Glomerular visceral epithelial cell (primary cell): ENCODE data around the gene PDZRN4.
A peak's percentile ranks its signal among the peaks of the same experiment; 100 is the strongest.
"Not testable (repeated sequence)": the region's sequence is repeated elsewhere in the genome, so short reads cannot be mapped to it uniquely, and the experiment has no call there.

Experiments used
- DNase-seq: peaks from one replicate; pipeline ENCODE4 v3.0.0-alpha.2; 2016; ENCODE audit errors: extremely low spot score

PDZRN4 gene

DNA sequence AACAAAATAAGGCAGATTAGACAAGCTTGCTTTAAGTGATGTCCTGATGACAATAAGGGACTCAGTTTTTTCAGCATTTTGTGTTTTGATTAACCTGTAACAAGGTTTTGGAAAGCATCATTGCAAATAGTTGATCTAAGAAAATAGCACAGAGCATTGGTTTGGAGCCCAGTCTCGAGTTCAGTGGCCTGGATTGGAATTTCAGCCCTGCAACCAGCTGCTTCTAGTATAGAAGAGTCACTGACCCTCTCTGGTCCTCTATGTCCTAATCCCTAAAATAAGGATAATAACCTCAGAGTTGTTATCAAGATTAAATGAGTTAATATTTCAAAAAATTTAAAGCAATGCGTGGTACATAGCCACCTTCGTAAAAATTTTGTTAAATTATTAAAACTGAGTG lies 25.5 kb downstream of the PDZRN4 start:
- no peak for DNase-seq

DNA sequence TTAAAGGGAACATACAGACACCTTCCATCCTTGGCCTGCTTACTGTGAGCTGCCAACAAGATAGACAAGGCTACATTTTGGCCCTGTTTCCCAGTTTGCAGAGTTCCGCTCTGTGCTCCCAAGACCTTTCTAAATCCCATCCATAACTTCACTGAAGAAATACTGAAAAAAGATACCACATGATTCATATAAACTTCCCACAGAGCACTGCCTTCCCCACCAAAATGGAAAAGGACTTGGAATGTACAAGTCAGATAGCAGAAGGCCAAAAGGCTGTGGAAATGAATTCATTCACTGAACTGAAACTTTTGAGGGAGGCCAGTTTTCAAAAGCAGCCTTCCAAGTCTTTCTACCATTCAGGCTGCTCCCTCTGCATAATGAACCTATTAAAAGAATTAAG lies 29.6 kb downstream of the PDZRN4 start:
- no peak for DNase-seq

DNA sequence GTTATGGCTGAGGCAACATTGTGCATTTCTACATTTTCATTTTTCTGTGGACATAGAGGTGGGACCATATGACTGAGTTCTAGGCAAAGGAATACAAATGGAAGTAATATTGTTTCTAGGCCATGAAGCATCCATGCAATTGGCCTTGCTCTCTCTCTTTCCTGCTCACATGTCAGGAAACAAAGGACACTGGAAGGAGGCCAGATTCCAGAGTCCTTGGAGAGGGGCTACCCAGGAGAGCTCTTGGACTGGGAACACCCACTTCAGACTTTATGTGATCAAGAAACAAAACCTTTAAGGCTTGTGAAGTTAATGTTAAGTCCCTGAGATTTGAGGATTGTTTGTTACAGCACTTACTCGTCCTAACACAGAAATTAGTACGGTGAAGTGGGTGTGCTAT lies 32.8 kb downstream of the PDZRN4 start:
- no peak for DNase-seq

DNA sequence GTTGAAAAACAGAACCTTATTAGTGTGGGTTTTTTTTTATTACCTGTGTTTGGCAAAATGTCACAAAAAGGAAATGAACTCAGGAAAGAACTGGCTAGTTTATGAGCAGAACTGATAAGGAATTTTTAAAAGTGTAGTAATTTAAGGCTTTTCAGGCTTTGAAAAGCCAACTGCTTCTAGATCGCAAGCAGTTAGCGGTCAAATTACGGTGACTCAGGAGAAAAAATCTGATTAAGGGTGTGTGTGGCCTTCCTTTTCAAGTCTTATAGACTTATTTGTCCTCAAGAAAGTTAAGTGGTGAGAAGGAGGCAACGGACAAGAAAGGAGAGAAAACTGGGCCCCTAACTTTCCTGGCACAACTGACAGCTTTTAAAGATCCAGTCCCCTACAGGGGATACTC lies 33.4 kb downstream of the PDZRN4 start:
- DNase-seq: no peak

DNA sequence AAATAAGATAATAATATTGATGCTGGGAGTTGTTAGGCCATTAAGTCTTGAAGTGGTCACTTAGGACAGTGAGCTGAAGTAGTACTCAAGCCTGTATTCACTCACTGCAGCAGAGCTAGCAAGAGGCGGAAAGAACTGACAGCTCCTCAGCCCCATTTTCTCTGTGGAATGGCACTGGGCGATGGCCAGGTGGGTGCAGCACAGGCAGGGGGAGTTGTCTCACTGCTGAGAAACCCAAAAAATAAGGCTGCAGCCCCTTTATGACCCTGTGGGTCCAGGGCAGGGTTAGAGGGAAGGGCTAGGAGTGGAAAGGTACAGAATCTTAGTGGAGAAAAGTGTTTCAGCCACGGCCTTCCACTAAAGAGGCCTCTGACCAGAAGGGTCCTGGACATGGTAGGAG lies 35.5 kb downstream of the PDZRN4 start:
- DNase-seq: no peak

DNA sequence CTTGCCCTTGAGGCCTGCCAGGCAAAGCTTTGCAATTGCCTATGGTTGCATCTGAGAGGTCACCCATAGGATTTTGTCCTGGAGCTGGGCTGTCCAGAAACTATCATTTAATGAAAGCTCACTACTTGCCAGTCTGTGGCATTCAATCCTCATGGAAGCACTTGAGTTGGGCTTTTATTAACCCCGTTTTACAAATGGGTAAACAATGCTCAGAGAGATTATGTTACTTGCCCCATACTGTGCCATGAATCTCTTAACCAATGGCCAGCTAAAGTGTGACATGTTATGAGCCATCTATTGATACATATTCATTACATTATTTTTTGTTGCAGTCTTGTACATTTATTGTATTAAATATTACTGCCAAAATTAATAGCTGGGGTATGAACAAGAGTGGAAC lies 35.9 kb downstream of the PDZRN4 start:
- no peak for DNase-seq

DNA sequence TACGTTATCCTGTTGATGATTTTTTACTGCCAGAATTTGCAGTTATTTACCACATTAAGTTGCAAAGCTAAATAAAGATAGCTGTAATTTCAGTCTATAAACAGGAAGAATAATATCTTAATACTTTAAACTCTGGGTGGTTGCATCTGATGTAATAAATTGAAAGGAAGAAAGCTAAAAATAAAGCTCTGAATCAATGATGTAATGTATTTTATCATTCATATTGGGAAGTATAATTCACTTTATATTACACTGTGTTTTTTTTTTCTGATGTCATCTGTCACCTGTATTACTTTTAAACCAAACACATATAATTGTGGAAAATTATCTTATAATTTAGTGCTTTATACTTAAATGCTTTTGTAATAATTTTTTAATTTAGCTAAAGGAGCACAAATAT lies 37.1 kb downstream of the PDZRN4 start:
- DNase-seq: no peak

DNA sequence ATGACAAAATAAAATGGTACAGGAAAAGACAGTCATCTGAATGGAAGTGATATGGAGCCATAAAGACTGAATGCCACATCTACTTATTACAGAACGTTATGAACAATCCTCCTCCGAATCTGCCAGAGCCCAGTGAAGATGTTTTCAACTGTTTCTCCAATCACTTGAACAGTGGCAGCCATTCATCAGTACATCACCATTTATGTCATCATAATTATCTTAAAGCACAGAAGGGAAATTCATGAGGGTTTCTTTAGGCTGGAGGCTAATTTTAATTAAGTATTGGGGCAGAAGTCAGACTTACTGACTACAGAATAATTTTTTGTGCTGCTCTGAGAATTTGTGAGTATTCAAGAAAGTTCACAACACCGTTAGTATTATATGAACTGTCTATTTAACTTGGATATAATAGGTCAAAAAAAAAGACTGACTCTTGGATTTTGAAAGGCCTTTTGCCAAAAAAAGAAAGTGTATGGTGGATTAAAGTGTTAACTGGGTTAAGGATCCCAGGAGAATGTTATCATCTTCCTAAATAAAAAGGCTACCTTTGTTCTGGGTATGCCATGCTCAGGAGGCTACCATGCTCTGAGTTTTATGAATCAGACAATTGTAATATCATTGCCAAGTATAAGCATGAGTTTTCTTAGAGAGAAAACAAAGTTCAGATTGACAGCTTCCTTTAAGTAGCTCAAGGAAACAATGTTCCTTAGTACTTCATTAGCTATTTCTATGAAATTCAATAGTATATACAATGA lies 40.1 kb downstream of the PDZRN4 start:
- no peak for DNase-seq

DNA sequence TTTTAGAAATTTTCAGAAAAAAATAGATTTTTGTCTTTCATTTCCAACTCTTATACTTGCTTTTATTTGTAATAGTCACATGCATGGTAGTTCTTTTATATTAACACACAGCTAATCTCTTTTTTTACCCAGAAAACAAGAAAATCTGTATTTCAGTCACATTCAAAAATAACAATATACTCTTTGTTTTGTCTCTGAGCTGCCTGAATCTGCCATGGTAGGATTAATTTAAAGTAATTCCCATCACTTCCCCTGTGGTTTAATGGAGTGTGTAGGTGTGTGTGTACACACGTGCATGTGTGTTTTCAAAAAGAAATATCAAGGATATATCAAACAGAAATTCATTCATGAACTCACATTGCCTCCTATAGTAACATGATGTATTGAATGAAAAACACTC lies 42.6 kb downstream of the PDZRN4 start:
- no peak for DNase-seq

DNA sequence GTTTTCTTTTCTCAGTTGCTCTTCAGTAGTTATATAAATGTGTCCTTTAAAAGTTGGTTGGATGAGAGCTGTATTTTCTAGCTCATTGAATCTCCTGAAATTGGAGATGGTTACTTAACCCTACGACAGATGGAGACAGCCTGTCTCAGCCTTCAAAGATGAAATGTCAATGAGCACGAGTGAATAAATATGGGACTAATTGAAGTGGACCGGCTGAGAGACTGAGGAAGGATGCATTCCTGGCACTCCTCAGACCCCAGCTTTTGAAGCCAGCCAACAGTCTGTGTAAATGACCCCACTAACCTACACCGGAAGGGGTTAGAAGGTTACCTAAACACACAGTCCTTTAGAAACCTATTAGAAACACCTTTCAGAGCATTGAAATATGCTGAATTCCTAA lies 46.6 kb downstream of the PDZRN4 start:
- no peak for DNase-seq

DNA sequence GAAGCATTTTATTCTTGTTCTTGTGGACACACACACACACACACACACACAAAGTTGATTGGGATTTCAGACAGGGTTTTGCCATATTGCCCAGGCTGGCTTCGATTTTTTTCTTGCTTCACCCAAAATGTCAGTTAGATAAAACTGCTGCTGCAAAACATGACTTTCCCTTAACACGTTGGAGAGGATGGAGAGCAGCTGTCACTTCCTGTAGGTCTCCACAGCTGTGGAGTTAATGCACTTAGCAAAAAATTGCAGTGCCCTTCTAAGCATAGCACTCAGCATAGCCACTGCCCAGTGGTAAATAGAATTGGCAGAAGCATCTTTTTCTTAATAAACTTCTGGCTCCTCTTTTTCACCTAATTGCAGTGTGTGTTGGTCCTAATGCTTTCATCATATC lies 54.5 kb downstream of the PDZRN4 start:
- DNase-seq: no peak

DNA sequence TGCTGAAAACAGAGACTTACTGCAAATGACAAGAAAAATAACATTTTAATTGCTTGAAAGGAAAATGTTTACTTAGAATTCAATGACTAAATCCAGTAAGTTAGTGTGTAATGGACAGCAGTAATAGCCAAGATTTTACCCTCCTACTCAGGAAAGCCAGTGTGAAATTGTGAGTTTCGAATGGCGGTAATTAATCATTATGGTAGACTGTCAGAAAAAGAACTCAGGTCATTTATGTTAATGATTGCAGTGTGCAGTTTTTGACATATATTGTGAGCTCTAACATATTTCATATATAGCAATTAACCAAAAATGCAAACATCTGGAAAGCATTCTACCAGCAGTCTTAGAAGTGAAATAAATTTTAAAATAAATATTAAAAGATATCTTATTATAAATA lies 60.3 kb downstream of the PDZRN4 start:
- no peak for DNase-seq

DNA sequence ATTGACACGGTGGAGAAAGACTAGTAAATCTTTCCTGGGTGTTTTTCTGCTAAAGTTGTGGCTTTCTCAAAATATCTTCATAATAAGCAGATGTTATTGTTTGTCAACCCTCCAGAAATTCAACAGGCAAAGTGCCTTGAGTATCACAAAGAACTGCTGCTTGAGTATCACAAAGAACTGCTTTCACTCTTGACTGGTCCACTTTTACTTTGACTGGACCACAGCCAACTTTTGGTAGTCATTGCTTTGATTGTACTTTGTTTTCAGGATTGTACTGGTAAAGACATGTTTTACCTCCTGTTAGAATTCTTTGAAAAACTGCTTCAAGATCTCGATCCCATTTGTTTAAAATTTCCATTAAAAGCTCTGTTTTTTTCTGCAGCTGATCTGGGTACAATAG lies 62.6 kb downstream of the PDZRN4 start:
- DNase-seq: peak; percentile 3

DNA sequence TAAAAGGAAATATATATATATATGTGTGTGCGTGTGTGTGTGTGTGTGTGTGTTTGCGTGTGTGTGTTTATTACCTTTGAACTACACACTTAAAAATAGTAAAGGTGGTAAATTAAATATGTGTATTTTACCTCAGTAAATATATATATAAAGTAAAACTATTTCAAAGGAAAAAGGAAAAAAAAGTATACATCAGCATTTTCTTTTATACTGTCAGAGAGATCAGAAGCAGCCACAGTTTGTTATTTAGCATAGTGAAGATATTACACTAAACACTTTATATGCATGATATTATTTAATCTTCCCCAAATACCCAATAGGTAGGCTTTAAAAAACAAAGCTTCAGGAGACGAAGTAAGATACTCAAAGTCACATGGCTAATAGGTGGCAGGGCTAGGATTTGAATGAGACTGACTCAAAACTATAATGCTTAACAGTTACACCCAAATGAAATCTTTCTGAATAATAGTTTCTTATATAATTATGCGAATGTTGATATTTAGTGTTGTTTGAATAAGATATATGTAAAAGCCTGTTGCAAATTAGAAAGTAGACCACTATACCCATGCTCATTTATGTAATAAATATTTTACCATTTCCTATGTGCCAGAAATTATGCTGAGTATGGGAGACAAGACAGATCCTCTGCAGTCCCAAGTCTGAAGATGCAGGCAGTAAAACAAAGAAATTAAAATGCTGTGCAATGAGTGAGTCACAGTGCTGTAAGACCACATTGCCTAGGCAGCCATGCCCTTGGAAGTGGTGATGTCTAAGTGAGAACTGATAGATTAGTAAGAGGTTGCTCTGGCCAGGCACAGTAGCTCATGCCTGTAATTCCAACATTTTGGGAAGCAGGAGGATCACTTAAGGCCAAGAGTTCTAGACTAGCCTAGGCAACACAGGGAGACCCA lies 66.1 kb downstream of the PDZRN4 start:
- DNase-seq: no peak

DNA sequence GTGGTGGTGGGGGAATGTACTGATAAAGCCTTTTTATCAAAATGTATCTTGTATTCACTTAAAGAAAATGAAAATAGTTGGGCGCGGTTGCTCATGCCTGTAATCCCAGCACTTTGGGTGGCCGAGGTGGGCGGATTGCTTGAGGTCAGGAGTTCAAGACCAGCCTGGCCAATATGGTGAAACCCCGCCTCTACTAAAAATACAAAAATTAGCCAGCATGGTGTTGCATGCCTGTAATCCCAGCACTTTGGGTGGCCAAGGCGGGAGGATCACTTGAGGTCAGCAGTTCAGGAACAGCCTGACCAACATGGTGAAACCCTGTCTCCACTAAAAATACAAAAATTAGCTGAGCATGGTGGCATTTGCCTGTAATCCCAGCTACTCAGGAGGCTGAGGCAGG lies 75.1 kb downstream of the PDZRN4 start:
- not testable (repeated sequence) for DNase-seq

DNA sequence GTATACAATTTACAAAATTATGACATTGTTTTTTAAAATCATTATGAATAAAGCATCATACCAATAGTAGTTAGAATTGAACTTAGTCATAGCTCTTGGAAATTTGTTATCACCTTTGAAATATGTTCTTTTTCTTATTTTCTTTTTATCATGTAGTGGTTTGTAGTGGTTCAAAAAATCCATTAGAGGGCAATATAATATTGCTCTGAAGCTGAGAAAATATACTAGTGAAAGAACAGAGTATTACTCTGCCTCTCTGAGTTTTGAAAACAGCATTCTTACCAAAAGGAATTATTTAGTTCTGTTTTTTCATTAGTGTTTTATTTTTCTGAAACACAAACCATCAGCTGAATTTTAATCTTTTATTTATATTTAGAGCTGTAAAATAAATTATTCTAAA lies 76.2 kb downstream of the PDZRN4 start:
- no peak for DNase-seq

DNA sequence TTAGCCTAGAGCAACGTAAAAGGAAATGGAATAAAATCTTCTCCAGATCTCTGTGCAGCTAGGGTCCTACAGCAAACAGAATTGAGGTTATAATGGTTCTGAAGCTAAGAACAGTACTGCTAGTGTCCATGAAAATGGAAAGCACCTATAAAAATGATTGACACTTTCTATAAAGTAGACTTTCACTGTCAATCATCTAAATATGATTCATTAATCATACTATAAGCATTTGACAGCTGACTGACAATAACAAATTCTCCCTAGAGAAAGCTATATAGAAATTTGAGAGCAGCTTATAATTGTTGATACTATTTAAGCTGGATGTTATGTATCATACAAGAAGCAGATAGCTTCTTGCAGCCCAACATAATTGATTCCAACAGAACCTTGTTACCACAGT lies 80.9 kb downstream of the PDZRN4 start:
- no peak for DNase-seq

DNA sequence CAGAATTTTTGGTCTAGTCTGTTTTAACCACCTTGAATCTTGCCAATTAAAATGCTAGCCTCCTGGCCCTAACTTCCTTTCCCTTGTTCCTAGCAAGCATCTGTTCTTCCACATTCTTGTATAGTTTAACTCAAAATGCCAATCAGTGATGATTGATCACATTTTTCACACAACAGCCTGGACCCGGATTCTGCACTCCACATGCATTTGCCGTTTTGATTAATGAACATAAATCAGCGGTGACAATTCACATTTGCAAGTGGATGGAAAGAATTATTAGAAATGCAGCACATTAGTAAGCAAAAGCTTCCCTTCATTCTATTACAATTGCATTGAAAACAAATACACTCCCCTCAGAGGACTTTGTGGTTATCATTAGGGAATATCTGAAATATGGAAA lies 83.4 kb downstream of the PDZRN4 start:
- DNase-seq: no peak

DNA sequence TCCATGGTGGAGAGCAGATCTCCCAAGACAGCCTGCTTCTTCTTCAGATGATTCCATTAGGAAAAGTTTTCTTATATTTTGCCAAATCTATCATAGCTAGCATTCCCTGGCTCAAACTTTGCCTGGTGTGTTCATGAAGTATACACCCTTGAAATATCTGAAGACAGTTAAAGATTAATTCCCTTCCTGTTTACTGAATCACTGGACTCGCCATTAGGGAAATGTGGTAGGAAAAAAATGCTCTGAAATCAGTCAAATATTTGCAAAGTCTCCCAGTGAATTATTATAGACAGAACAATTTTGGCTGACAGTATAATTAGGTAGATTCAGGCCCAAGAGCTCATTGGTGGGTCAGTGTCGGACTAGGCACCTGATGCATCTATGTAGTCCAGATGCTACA lies 86.5 kb downstream of the PDZRN4 start:
- no peak for DNase-seq

DNA sequence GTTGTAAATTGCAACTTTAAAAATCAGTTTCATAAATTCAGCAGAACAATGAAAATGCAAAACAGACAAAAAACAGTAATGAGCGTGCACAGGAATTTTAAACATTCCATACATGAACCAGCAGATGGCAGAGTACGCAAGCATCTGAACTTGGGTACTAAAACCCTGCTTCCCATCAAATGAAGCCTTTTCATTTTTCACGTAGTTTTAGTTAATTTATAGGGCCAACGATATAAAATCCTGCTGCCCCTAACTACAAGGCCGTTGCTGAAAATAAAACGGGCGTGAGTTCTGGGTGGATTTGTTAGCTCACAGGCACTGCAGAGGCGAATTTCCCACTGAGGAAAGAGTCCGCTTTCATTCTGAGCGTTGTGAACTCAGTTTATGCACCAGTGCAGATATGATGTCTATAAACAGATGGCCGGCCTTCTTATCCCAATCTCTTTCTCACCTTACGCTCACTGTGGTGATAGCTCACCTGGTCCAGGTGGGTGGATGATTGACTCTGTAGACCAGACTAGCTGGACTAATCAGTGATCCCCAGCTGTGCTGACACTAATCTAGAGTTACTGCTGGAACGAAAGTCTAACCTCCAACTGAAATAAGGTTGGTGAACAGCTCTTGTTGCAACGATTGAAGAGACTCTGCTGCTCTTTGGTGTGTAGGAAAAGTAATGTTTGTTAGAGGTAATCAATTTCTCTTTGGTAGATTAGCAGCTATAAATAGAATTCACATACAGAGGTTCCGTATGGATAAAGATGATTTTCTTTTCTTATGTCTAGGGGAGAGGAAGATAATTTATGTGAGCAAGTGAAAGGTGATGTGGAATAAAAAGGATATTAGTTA lies 89.2 kb downstream of the PDZRN4 start:
- peak; percentile 36 for DNase-seq

DNA sequence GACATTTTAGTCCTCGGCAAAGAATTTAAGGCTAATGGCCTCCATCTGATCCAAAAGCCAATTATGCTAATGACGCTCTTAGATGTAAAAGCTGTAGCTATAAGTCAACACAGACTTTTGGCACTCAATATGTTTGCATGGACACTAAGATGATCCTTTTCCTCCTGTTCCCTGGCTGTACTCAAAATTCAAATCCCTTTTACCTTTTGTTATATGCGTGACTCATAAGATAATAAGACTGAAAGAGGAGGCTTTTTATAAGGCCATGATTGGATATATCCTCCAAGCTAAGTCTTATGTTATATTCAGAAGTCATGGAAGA lies 89.8 kb downstream of the PDZRN4 start:
- DNase-seq: no peak

DNA sequence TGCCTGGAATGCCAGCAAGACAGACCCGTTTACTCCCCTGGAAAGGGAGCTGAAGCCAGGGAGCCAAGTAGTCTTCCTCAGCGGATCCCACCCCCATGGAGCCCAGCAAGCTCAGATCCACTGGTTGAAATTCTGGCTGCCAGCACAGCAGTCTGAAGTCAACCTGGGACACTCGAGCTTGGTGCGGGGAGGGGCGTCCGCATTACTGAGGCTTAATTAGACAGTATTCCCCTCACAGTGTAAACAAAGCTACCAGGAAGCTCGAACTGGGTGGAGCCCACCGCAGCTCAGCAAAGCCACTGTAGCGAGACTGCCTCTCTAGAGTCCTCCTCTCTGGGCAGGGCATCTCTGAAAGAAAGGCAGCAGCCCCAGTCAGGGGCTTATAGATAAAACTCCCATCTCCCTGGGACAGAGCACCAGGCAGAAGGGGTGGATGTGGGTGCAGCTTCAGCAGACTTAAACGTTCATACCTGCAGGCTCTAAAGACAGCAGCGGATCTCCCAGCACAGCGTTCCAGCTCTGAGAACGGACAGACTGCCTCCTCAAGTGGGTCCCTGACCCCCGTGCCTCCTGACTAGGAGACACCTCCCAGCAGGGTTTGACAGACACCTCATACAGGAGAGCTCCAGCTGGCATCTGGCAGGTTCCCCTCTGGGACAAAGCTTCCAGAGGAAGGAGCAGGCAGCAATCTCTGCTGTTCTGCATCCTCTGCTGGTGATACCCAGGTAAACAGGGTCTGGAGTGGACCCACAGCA lies 92.4 kb downstream of the PDZRN4 start:
- DNase-seq: not testable (repeated sequence)
